Cardiac fibroblast (primary cell): ENCODE data around the gene SIK2.

Experiments used
- DNase-seq, 2 donors: peaks; one replicate each; pipeline versions ENCODE4 v3.0.0 to v3.0.0-alpha.2; 2010; ENCODE audit warnings: low read depth in 2 of 2
- H3K4me3 ChIP-seq, 2 donors: replicated peaks in 1 of 2; 1 replicate in 1 of 2; 2 replicates in 1 of 2; pipeline ENCODE4 v1.5.1; 2011; ENCODE audit warnings: low read depth in 2 of 2, low read length in 2 of 2, mild to moderate bottlenecking in 2 of 2, moderate library complexity in 1 of 2
- CTCF ChIP-seq: IDR thresholded peaks from one replicate; pipeline ENCODE4 v1.5.1; 2011; ENCODE audit warnings: low read depth, mild to moderate bottlenecking, low read length, inconsistent platforms

SIK2 gene

GRCh38 chr11:111561306-111561705 is 40.9 kb upstream of the SIK2 start:
- TF ChIP-seq CTCF = no peak
- DNase-seq = peak in 1 of 2 donors; percentile 28
- H3K4me3 ChIP-seq = no peak overlapping the region

- TF ChIP-seq CTCF = no peak
- DNase-seq = peak; percentile 66 to 84
- no peak overlapping the region for H3K4me3 ChIP-seq
Observed at GRCh38 chr11:111561791-111562325, 40.4 kb upstream of the SIK2 start.

- TF ChIP-seq CTCF = no peak
- H3K4me3 ChIP-seq = no peak overlapping the region
- DNase-seq = no peak
Observed at GRCh38 chr11:111562692-111563389, 39.4 kb upstream of the SIK2 start.

- peak; percentile 84 for TF ChIP-seq CTCF
- no peak overlapping the region for H3K4me3 ChIP-seq
- peak; percentile 84 to 86 for DNase-seq
Observed at GRCh38 chr11:111565114-111565720, 37.0 kb upstream of the SIK2 start.

GRCh38 chr11:111566324-111566723 is 35.9 kb upstream of the SIK2 start:
- no peak for DNase-seq
- H3K4me3 ChIP-seq = no peak overlapping the region
- no peak for TF ChIP-seq CTCF

- TF ChIP-seq CTCF = no peak
- no peak for DNase-seq
- no peak overlapping the region for H3K4me3 ChIP-seq
Observed at GRCh38 chr11:111569476-111569875, 32.8 kb upstream of the SIK2 start.
